Measurements from ENCODE around the gene EPAS1. TPM values are rescaled to one million over a fixed set of nuclear protein-coding genes. Genes with fewer than 3 reads are reported as not detected.

The EPAS1 gene
- total and polyA plus RNA-seq, 2 of the 13 experiments (the other 11 are each of a cell fraction or from before 2014, with no cell fraction given): 47.1 to 182 TPM

GRCh38 chr2:46410273-46411244, 113.4 kb downstream of the EPAS1 start (continued):
- TF ChIP-seq CHCHD3 (CRISPR knock-in tag; IDR thresholded peaks at IDR 0.05) (no peak), FOXP4 (CRISPR knock-in tag; IDR thresholded peaks at IDR 0.05) (no peak), ZNF274 (CRISPR knock-in tag; IDR thresholded peaks at IDR 0.05) (0 out of 2 replicates have a peak, but pooled peaks have one; percentile 19)

GRCh38 chr2:46411245-46411641, 114.0 kb downstream of the EPAS1 start:
- BruUV-seq (replicated peaks): no TSS peak
- Histone ChIP-seq H3K4me2 (ENCODE audit: low read depth, low read length) (peak overlapping the region; percentile 19; the same call in 1 of the 2 replicates), H3K36me3 (replicated peaks in 1 of 2; ENCODE audit: control insufficient read depth in 1 of 2, insufficient read depth in 2 of 2, low read length in 2 of 2) (no peaks in the 10 kb centered on the region; a peak in 2 of 5 replicates), H3K79me2 (ENCODE audit: insufficient read depth, low read length) (peaks cover 29% of the 10 kb centered on the region), H2AFZ (ENCODE audit: low read length) (no peak overlapping the region), H4K20me1 (ENCODE audit: insufficient read depth, low read length) (no peaks in the 10 kb centered on the region), H3K9ac (ENCODE audit: insufficient read depth, low read depth, low read length) (no peak overlapping the region), H3K27me3 (ENCODE audit: control insufficient read depth in 1 of 2, insufficient read depth in 2 of 2, low read length in 2 of 2) (no peaks in the 10 kb centered on the region), H3K4me1 (ENCODE audit: insufficient read depth, low read length) (peaks cover 95% of the 10 kb centered on the region), H3K9me3 (ENCODE audit: low read length) (no peaks in the 10 kb centered on the region), H3K4me3 (replicated peaks in 1 of 3; ENCODE audit: insufficient read depth in 1 of 3, low read depth in 2 of 3, low read length in 3 of 3) (no peak overlapping the region), H3K27ac (ENCODE audit: extremely low read length, insufficient read depth, low read length) (peak overlapping the region; percentile 4)
- ATAC-seq (no peak), DNase-seq (ENCODE audit: low spot score) (no peak), FAIRE-seq (peak; percentile 51)
- ChIA-PET CTCF (ENCODE audit: low intra/inter-chr PET ratio, low total read pairs) (no interaction called here), POLR2A (interaction anchor here (1.0 to 1.4 kb wide), 2 partner anchors 24 to 103 kb away, joined by 3 read pairs; no protein-coding TSS in a partner anchor)
- intact Hi-C loops (cut with micrococcal nuclease; ENCODE audit: unreplicated experiment): loop anchor here (5.0 kb wide), 1 partner anchor 886 kb away; no protein-coding TSS in a partner anchor
- TF ChIP-seq SNAI1 (CRISPR knock-in tag; IDR thresholded peaks at IDR 0.05; ENCODE audit: borderline replicate concordance) (no peak), ZNF441 (CRISPR knock-in tag; IDR thresholded peaks at IDR 0.05; ENCODE audit: borderline replicate concordance) (peak; percentile 37; the same call in 1 of the 2 replicates), ZMAT3 (CRISPR knock-in tag; conservative IDR thresholded peaks at IDR 0.05) (0 out of 2 replicates have a peak, but pooled peaks have one; percentile 30)
- 100% methylated on average over 2 of the region's 2 CpGs for WGBS (ENCODE audit: low lambda C conversion rate)
- in situ Hi-C loops (cut with HindIII; ENCODE audit: extremely low pct_ligation_motif_present, low pct_unique_long_range_greater_than_20kb): no loop called here
